Lower leg skin (tissue), 4 donors: ENCODE data around the gene DHRS7B. TPM values are rescaled to one million over a fixed set of nuclear protein-coding genes. Genes with fewer than 3 reads are reported as not detected.
"Not testable (repeated sequence)": the region's sequence is repeated elsewhere in the genome, so short reads cannot be mapped to it uniquely, and the experiment has no call there.

Source experiments
- DNase-seq, 2 donors: peaks; one replicate each; pipeline ENCODE4 v3.0.0-alpha.2; 2019; ENCODE audit warnings: low spot score in 2 of 2
- H3K4me3 ChIP-seq: fragments of 200-600 bp; sonication (generic); 2 replicates; pipeline ENCODE4 v1.5.1; 2017; ENCODE audit warnings: mild to moderate bottlenecking, low read depth; ENCODE audit not compliant: poor library complexity, severe bottlenecking
- POLR2A ChIP-seq, 2 donors: fragments of 450-650 bp; IDR thresholded peaks; one replicate each; pipeline ENCODE4 v1.6.1; 2016 to 2017; ENCODE audit warnings: antibody characterized with exemption in 2 of 2, mild to moderate bottlenecking in 1 of 2, moderate library complexity in 1 of 2
- WGBS, 2 donors: methylation state at CpG; one replicate each; pipeline ENCODE4 v1.1.5; 2018; 5-methylcytosine and 5-hydroxymethylcytosine counted together
- intact Hi-C: fragments of 100-400 bp; cut with DNase I; formaldehyde crosslinking; loops from one replicate; pipeline ENCODE4 v1.15.0; 2023; ENCODE audit warnings: low total_unique reads
- total RNA-seq, 4 donors: library from RNA; depleted of rRNA; stranded (reverse); fragments of >200 nt; gene quantifications; one replicate each; pipeline ENCODE4 v1.1.0, GENCODE V29; 2016
- TF ChIP-seq, protein P1 (sequence below), 3 donors: fragments of 450-650 bp; IDR thresholded peaks; one replicate each; pipeline ENCODE4 v1.5.1; 2016; ENCODE audit warnings: antibody characterized with exemption in 3 of 3, mild to moderate bottlenecking in 3 of 3, moderate library complexity in 2 of 3

DHRS7B gene
- total RNA-seq, 4 donors from 2014 or later: 35.2 to 59.4 (median 39.6) TPM

DNA sequence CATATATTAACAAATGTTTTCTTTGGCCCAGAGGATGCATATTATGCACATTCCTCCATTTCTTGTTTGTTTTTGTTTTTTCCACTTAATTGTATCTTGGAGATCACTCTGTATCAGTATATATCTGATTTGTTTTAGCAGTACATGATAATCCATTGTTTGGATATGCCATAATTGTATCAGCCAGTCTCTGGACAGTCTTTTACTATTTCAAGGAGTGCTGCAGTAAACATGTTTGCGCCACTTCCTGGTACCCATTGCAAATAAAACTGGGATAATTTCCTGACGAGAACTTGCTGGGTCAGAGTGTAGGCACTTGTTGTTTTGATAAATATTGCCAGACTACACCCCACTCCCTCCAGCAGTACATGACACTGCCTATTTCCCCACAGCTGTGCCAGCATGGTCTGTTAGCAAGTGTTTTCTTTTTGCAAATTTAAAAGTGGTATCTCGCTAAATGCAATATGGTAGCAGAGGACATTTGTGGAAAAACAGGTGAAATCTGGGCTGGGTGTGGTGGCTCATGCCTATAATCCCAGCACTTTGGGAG lies 92.1 kb downstream of the DHRS7B start:
- 75 to 84% methylated on average over 3 of the region's 3 CpGs for WGBS, 2 donors
- H3K4me3 ChIP-seq: no peak overlapping the region
- DNase-seq: no peak
- TF ChIP-seq, protein P1, sequence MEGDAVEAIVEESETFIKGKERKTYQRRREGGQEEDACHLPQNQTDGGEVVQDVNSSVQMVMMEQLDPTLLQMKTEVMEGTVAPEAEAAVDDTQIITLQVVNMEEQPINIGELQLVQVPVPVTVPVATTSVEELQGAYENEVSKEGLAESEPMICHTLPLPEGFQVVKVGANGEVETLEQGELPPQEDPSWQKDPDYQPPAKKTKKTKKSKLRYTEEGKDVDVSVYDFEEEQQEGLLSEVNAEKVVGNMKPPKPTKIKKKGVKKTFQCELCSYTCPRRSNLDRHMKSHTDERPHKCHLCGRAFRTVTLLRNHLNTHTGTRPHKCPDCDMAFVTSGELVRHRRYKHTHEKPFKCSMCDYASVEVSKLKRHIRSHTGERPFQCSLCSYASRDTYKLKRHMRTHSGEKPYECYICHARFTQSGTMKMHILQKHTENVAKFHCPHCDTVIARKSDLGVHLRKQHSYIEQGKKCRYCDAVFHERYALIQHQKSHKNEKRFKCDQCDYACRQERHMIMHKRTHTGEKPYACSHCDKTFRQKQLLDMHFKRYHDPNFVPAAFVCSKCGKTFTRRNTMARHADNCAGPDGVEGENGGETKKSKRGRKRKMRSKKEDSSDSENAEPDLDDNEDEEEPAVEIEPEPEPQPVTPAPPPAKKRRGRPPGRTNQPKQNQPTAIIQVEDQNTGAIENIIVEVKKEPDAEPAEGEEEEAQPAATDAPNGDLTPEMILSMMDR (IDR thresholded peaks at IDR 0.05): no peak
- TF ChIP-seq POLR2A (IDR thresholded peaks at IDR 0.05): no peak
- intact Hi-C loops: loop anchor here (10.0 kb wide), 1 partner anchor 94 kb away; the partner anchor contains the start of gene DHRS7B

DNA sequence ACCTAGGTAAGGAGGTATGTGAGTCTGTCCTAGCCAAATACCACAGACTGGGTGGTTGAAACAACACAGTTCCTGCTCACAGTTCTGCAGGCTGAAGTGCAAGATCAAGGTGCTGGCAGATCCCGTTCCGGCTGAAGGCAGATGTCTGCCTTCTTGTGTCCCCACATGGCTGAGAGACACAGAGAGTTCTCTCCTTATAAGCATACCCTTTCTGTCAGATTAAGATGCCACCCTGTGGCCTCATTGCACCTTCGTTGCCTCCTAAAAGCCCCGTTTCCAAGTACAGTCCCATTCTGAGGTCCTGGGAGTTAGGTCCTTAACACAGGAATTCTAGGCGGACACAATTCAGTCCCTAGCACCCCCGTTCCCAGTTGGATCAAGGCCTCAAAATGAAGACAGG lies 96.3 kb downstream of the DHRS7B start:
- WGBS, 2 donors: 94 to 97% methylated on average over 6 of the region's 6 CpGs

DNA sequence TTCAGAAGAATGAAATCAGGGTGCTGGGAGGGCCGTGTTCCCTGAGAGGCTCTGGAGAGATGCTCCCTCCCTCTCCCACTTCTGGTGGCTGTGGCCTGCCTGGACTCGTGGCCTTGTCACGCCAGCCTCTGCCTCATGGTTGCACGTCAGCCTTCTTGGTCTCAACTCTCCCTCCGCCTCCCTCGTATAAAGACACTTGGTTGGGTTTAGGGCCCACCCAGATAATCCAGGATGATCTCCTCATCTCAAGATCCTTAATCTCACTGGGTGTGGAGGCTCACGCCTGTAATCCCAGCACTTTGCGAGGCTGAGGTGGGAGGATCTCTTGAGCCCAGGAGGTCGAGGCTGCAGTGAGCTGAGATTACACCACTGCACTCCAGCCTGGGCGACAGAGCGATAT lies 100.5 kb downstream of the DHRS7B start:
- DNase-seq, H3K4me3 ChIP-seq, intact Hi-C loops: not testable (repeated sequence)
- 82 to 88% methylated on average over 11 of the region's 11 CpGs for WGBS, 2 donors

More for the DNA sequence above, 96.3 kb downstream of the DHRS7B start:
- TF ChIP-seq, protein P1 (IDR thresholded peaks at IDR 0.05): no peak
- no peak for TF ChIP-seq POLR2A (IDR thresholded peaks at IDR 0.05)
- DNase-seq: no peak
- H3K4me3 ChIP-seq: no peak overlapping the region
- intact Hi-C loops: no loop called here

DNA sequence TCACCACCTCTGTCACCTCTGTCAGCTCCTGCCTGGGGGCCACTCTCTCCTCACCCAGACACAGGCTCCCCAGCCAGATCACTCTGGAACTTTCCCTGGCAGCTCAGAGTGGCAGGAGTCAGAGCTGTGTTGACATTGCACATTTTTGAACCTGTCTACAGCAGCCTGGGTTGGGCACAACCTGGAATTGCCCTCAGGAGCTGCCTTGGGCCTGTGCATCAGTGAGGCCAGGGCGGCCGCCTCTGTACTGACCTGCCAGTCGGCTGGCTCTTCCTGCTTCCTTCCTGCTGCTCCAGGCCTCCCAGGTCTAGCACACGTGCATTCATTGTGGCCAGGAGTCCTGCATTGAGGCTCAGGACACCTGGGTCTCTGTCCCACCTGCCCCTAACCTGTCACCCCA lies 101.3 kb downstream of the DHRS7B start:
- H3K4me3 ChIP-seq: no peak overlapping the region
- WGBS, 2 donors: 54 to 56% methylated on average over 4 of the region's 4 CpGs
- DNase-seq: no peak
- TF ChIP-seq, protein P1 (IDR thresholded peaks at IDR 0.05): no peak
- TF ChIP-seq POLR2A (IDR thresholded peaks at IDR 0.05): no peak
- intact Hi-C loops: no loop called here

DNA sequence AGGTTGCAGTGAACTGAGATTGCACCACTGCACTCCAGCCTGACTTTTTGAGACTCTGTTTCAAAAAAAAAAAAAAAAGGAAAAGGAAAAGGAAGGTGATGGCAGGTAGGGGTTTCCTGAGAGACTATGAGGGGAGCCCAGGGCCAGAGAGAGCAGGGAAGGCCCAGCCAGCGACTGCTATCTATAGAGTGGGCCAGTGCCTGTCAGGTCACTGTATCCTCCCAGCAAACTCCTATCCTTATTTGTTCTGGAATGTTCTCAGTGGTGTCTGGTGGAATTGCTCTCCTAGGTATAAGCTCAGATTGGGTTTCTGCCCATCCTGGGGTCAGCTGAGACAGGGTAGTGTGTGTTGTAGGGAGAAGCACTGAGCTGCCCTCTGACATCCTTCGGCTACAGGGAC lies 102.1 kb downstream of the DHRS7B start:
- no peak for DNase-seq
- 79 to 86% methylated on average over 2 of the region's 2 CpGs for WGBS, 2 donors
- intact Hi-C loops: no loop called here
- no peak overlapping the region for H3K4me3 ChIP-seq
- no peak for TF ChIP-seq POLR2A (IDR thresholded peaks at IDR 0.05)
- TF ChIP-seq, protein P1 (IDR thresholded peaks at IDR 0.05): no peak

DNA sequence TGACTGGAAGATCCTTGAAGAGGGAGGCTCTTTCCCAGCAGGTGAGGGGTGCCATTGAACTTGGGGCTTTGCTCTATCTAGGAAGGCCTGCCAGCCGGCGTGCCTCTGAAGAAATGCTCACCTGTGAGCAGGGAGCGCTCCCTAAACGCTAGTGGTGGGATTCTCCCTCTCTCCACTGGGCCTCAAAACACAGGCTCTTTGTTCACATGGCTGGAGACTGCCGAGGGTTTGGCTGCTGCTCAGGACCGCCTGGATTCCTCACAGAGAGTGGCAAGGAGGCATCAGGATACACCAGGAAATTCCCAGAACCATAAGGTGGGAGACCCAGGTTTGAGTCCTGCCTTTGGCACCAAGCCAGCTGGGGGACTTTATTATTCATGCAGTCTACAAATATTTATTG lies 104.8 kb downstream of the DHRS7B start:
- intact Hi-C loops: no loop called here
- H3K4me3 ChIP-seq: no peak overlapping the region
- WGBS, 2 donors: 47 to 60% methylated on average over 6 of the region's 6 CpGs
- TF ChIP-seq, protein P1 (IDR thresholded peaks at IDR 0.05): no peak
- no peak for TF ChIP-seq POLR2A (IDR thresholded peaks at IDR 0.05)
- no peak for DNase-seq
